ENCODE measurements around the gene RECQL. TPM values are rescaled to one million over a fixed set of nuclear protein-coding genes. Genes with fewer than 3 reads are reported as not detected.
"Not testable (repeated sequence)": the region's sequence is repeated elsewhere in the genome, so short reads cannot be mapped to it uniquely, and the experiment has no call there.

RECQL gene
- polyA plus RNA-seq, 4 donors, result 29.1 to 35.1 (median 33.5) TPM

DNA sequence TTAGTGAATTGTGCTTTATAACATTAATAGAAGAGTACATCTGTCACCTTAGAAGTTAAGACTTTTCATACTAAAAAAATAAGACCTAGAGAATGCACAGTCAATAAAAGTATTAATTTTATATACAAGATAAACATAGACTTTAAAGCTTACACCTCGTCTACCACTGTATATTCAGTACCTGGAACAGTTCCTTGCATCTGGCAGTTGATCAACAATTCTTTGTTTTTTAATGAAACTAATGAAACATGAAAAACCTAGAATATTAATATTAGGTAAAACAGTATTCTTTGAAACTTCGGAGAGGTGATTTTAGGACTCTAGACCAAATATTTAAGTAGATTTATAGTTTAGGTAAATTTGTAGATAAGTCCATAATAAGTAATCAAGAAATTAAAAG lies 4.5 kb upstream of the RECQL start:
- no peak for DNase-seq (ENCODE audit: low read depth in 4 of 4, low spot score in 3 of 4)

- DNase-seq (ENCODE audit: low read depth in 4 of 4, low spot score in 3 of 4), result no peak
Observed at GRCh38 chr12:21502872-21503271, 1.4 kb upstream of the RECQL start.

- peak in 2 of 4 donors; percentile 4 to 12 for DNase-seq (ENCODE audit: low read depth in 4 of 4, low spot score in 3 of 4)
Observed at GRCh38 chr12:21502164-21502496, 695 bp upstream of the RECQL start.

DNA sequence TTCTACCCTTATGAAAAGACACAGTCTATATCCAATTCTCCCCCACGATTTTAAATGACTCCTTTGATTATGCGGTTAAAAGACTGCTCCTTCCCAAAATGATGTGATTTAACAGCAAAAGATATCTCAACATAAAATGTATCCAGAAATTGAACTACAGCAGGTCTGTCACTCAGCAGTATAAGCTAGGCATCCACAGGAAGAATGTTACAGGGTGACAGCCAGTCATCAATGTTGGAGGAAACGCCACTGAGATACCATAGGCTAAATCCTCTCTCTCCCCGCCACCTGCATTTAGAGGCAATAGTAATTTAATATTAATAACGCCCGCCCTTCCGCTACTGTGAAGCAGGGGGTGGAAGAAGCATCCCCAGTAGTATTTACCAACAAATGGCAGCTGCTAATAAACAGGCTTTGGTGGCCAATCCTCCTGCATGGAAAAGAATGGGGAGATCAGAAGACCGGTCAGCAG lies 613 bp downstream of the RECQL start:
- DNase-seq (ENCODE audit: low read depth in 4 of 4, low spot score in 3 of 4), result no peak

GRCh38 chr12:21499765-21500164 lies 1.7 kb downstream of the RECQL start:
- no peak for DNase-seq (ENCODE audit: low read depth in 4 of 4, low spot score in 3 of 4)

- DNase-seq (ENCODE audit: low read depth in 4 of 4, low spot score in 3 of 4), result no peak
Observed at GRCh38 chr12:21485998-21486397, 15.4 kb downstream of the RECQL start.

DNA sequence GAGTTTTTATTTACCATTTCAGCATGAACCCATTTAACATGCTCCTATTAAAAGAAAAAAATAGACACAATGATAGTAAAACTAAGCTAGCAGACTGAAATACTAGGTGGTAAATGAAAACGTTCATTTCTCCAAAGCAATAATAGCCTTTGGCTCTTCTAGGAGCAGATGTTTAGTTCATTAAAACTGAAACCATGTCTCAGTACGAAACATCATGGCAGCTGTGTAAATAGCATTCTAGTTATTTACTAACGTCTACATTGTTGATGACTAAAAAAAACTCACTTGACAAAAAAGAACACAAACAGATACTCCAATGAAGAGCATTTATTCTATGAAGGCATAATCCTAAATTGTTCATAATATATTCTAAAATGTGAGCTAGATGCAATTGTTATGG lies 17.9 kb downstream of the RECQL start:
- no peak for DNase-seq (ENCODE audit: low read depth in 4 of 4, low spot score in 3 of 4)

GRCh38 chr12:21478756-21479455 lies 22.5 kb downstream of the RECQL start:
- no peak for DNase-seq (ENCODE audit: low read depth in 4 of 4, low spot score in 3 of 4)

- no peak for DNase-seq (ENCODE audit: low read depth in 4 of 4, low spot score in 3 of 4)
Observed at GRCh38 chr12:21476949-21477348, 24.5 kb downstream of the RECQL start.

DNA sequence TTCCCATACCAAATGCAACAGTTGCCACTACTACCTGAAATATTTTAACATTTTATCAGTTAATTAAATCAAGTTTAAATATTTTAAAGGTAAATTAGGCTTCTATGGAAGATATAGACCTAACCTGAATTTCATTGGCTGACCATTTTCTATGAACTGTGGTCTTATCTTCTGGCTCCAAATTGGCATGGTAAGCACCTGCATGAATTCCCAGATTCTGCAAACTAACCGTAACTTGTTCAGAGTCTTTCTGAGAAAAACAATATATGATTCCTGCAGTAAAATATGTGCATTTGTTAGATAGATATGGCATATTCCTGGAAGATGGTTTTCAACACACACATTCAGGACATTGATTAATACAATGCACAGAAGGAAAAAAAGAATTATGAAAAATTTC lies 25.9 kb downstream of the RECQL start:
- no peak for DNase-seq (ENCODE audit: low read depth in 4 of 4, low spot score in 3 of 4)

GRCh38 chr12:21472197-21472823 lies 29.1 kb downstream of the RECQL start:
- DNase-seq (ENCODE audit: low read depth in 4 of 4, low spot score in 3 of 4), result no peak

DNA sequence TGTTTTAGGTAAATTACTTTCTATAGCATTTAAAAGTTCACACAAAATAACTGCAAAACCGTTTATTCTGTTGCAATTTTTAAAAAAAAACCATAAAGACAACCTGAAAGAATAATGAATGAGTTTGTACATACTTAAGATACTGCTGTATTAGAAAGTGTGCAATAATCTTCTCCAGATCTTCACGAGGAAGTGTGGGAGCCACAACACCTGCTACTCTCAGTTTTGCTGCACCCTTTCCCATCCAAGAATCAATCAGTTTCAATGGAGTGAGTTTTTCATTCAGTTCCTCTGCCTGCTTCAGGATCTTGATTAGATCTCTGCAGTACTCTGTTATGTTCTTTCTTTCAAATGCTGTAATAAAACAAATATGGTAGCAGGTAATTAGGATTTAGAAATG lies 30.1 kb downstream of the RECQL start:
- DNase-seq (ENCODE audit: low read depth in 4 of 4, low spot score in 3 of 4), result no peak

DNA sequence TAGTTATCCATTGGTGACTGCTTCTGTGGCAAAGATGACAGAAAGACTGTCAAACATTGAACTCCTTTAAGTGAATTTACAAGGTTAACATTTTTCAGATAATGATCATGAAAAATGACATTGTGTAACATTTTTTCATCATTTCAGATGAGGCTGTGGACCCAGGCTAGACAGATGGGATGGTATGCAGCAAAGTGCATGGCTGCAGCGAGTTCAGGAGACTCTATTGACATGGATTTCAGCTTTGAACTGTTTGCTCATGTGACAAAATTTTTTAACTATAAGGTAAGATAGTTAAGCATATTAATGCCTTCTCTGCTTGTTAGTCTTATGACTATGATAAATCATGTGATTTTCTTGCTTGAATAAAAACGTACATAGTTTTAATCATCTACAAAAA lies 34.1 kb downstream of the RECQL start:
- DNase-seq (ENCODE audit: low read depth in 4 of 4, low spot score in 3 of 4), result not testable (repeated sequence)

DNA sequence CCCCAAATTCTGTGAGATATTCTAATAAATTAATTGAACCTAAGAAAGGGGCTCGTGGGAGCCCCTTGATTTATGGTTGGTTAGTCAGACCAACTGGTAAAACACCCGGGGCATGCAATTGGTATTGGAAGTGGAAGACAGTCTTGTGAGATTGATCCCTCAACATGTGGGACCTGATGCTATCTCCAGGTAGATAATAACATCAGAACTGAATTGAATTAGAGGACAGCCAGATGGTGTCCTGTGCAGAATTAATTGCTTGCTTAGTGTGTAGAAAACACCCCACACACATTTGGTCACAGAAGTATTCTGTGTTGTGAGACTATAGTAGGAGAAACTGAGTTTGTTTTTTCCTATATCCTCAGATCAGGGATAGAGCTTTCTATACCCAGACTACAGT lies 42.0 kb downstream of the RECQL start:
- no peak for DNase-seq (ENCODE audit: low read depth in 4 of 4, low spot score in 3 of 4)

DNA sequence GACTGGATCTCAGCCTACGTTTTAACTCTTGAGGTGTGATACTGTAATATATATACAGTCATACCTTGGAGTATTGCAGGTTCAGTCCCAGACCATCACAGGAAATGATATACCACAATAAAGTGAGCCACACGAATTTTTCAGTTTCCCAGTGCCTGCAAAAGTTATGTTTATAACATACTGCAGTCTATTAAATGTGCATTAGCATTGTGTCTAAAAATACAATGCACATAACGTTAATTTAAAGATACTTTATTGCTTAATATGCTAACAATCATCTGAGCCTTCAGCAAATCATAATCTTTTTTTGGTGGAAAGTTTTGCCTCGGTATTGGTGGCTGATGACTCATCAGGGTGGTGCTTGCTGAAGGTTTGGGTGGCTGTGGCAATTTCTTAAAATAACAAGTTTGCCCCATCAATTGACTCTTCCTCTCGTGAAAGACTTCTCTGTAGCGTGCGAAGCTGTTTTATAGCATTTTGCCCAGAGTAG lies 45.1 kb downstream of the RECQL start:
- DNase-seq (ENCODE audit: low read depth in 4 of 4, low spot score in 3 of 4), result no peak

- DNase-seq (ENCODE audit: low read depth in 4 of 4, low spot score in 3 of 4), result no peak
Observed at GRCh38 chr12:21453312-21453852, 48.1 kb downstream of the RECQL start.

DNA sequence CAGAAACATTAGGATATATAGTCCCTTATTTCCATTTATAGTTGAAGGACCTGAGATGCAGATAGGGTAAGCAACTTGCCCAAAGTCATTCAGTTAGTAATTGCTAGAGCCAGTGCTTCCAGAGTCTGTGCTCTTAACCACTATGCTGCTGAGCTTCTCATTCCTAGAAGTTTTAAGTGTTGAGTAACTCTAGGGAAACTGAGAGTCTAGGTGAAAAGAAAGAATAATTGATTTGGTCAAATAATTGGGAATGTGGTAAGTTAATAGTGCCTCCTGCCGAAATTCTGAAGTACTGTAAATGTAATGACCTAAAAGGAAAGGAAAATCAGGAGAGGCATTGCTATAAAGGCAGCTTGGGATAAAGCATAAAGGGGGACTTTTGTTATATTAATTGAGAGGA lies 49.9 kb downstream of the RECQL start:
- DNase-seq (ENCODE audit: low read depth in 4 of 4, low spot score in 3 of 4), result no peak

- DNase-seq (ENCODE audit: low read depth in 4 of 4, low spot score in 3 of 4), result no peak
Observed at GRCh38 chr12:21444193-21445146, 57.0 kb downstream of the RECQL start.

GRCh38 chr12:21439347-21439746 lies 62.1 kb downstream of the RECQL start:
- DNase-seq (ENCODE audit: low read depth in 4 of 4, low spot score in 3 of 4), result no peak

DNA sequence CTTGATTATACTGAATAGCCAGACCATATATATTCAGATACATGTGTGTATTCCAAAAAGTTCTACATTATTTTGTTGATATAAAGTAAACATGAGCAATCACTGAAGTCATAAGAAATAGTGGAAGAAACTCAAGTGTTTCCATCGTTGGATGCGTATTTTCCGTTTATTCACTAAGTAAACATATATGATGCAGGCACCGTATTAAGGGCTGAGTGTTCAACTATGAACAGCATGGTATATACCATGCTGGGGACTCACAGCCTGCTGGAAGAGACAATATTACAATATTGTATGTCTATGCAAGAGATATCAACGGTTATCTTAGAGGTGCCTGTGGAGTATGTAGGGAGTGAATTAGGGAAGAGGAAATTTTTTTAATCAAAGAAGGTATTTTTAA lies 62.8 kb downstream of the RECQL start:
- no peak for DNase-seq (ENCODE audit: low read depth in 4 of 4, low spot score in 3 of 4)

GRCh38 chr12:21434699-21435098 lies 66.7 kb downstream of the RECQL start:
- no peak for DNase-seq (ENCODE audit: low read depth in 4 of 4, low spot score in 3 of 4)
